Fibroblast of lung (primary cell): ENCODE measurements around the gene TIMM13.

Experiments used
- EZH2 ChIP-seq: IDR thresholded peaks from 2 replicates; pipeline ENCODE4 v1.5.1; 2012; ENCODE audit warnings: low read length, control low read depth, mild to moderate bottlenecking; ENCODE audit errors: missing control alignments
- TF ChIP-seq, protein P1 (sequence below), 2 donors: IDR thresholded peaks in 1 of 2; conservative IDR thresholded peaks in 1 of 2; 1 replicate in 1 of 2; 2 replicates in 1 of 2; pipeline ENCODE4 v1.5.1; 2011 to 2012; ENCODE audit warnings: low read length in 2 of 2, control low read depth in 1 of 2, inconsistent platforms in 1 of 2, low read depth in 1 of 2, mild to moderate bottlenecking in 1 of 2

DNA sequence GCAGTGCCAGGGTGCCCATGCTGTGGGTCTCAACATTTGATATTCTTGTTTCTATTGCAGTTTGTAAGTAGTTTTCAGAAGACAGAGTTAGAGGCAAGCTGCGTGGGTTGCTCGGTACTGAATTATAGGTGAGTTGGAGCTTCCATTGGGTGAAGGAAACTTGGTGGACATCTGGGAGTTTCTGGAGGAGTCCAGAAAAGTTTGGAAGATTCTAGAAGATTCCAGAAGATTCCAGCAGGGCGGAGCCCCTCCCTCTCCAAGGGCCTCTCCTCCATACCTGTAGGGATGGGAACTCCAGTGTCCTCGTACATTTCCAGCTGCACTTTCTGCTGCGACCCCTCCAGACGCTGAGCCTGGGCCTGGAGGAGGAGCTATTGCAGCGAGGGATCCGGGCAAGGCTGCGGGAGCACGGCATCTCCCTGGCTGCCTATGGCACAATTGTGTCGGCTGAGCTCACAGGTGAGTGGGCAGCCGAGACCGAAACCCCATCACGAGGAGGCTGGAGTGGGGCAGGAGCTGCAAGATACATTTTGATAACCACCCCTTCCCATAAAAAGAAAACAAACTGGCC, 28.6 kb downstream of the TIMM13 start:
- TF ChIP-seq, protein P1, sequence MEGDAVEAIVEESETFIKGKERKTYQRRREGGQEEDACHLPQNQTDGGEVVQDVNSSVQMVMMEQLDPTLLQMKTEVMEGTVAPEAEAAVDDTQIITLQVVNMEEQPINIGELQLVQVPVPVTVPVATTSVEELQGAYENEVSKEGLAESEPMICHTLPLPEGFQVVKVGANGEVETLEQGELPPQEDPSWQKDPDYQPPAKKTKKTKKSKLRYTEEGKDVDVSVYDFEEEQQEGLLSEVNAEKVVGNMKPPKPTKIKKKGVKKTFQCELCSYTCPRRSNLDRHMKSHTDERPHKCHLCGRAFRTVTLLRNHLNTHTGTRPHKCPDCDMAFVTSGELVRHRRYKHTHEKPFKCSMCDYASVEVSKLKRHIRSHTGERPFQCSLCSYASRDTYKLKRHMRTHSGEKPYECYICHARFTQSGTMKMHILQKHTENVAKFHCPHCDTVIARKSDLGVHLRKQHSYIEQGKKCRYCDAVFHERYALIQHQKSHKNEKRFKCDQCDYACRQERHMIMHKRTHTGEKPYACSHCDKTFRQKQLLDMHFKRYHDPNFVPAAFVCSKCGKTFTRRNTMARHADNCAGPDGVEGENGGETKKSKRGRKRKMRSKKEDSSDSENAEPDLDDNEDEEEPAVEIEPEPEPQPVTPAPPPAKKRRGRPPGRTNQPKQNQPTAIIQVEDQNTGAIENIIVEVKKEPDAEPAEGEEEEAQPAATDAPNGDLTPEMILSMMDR (conservative IDR thresholded peaks at IDR 0.05 in 1 of 2, IDR thresholded peaks at IDR 0.05 in 1 of 2; ENCODE audit: low read depth in 1 of 2, low read length in 2 of 2): no peak
- no peak for TF ChIP-seq EZH2
